NK-92 (cell line): Measurements from ENCODE around the gene ALAS2.
"Not testable (repeated sequence)": the region's sequence is repeated elsewhere in the genome, so short reads cannot be mapped to it uniquely, and the experiment has no call there.

ENCODE experiments used
- DNase-seq: peaks from one replicate; lab custom pipeline; 2025; ENCODE audit not compliant: unreplicated experiment; lab: John Stamatoyannopoulos, UW

ALAS2 gene

GRCh38 chrX:55006827-55007621 is 23.8 kb downstream of the ALAS2 start:
- DNase-seq, result no peak

- DNase-seq, result no peak
Measured at GRCh38 chrX:55005256-55005655, 25.5 kb downstream of the ALAS2 start.

GRCh38 chrX:55004231-55004630 is 26.5 kb downstream of the ALAS2 start:
- no peak for DNase-seq

GRCh38 chrX:54999717-55000598 is 30.8 kb downstream of the ALAS2 start, which contains the start of gene APEX2:
Gene APEX2, plus strand, starts transcription at chrX:55000363. Its CDS starts 60 bp downstream, at chrX:55000423.
- DNase-seq, result peak; percentile 11

DNA sequence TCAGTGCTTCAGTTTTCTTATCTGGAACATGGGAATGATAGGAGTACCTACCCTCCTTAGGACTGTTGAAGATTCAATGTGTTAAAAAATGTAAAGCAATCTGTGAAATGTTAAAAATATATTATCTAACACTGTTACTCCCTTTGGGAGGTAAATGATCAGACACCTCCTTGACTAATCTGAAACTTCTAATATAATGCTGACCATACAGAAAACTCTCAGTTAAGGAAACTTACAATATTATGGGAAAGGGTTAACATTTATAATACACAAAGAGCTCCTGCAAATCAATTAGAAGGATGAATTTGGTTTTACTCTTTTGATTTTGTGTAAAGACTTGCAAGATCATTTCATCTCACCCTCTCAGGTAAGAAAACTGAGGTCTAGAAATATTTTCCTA is 35.2 kb downstream of the ALAS2 start:
- DNase-seq, result no peak

DNA sequence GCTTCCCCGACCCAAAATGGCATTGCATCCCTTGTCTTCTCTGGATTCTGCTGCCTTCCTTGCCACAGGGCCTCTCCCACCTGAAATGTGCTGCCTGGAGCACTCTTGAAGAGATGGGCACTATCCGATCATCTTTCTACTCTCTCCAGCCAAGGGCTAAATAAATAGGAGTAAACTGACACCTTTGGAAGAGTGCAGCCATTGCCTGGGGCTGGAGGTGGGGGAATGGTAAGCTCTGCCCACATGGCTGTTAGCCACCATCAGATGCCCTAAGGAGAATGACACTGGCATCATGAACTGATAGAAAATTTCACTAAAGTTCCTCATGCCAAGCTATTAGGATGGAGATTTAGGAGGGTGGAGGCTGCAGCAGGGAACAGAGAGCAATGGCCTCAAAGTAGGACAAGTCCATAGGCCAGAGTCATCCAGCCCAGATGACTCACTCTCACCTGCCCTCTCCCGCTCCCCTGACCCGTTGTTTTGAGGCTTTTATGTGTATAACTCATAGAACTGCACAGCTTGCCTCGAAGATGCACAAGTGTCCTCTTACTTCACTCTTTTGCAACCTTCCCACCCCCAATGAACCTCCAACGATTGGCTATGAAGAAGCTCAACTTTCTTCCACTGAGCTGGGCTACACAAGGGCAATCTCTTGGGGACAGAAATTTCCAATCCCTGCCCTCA is 36.0 kb downstream of the ALAS2 start:
- DNase-seq, result no peak

- no peak for DNase-seq
Measured at GRCh38 chrX:54994099-54994498, 36.7 kb downstream of the ALAS2 start, which contains the start of gene PFKFB1. Gene PFKFB1, minus strand, starts transcription at chrX:54994188. Its CDS starts 181 bp downstream, at chrX:54994007.

DNA sequence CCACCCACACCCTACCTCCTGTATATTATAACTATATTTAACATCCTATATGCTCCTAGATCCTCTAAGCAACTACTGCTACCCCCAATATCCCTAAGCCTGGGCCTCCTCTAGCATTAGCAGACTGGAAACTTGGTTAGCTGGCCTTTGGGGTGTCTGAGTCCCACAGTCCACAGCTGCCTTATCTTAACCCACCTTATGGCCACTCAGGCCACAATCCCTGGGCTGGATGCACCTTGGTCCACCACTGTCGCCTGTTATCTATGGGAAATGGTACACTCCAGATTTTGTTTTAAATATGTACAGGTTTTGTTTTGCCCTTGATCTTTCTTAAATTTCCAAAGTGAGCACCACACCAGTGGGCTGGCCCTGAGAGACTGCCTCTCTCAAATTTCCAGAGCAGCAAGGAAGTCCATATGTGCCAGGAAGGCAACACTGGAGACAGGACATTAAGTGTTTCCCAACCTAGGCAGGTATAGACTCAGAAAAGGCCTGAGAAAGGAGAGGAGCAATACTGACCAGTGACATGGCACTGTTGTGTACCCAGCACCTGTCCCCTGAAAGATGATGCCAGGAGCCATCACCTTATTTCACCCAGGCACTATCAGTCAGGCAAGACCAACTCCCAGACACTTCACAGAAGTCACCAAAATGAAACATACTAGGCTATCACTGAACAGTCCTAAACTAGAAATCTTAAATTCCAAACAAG is 37.7 kb downstream of the ALAS2 start:
- DNase-seq, result no peak

DNA sequence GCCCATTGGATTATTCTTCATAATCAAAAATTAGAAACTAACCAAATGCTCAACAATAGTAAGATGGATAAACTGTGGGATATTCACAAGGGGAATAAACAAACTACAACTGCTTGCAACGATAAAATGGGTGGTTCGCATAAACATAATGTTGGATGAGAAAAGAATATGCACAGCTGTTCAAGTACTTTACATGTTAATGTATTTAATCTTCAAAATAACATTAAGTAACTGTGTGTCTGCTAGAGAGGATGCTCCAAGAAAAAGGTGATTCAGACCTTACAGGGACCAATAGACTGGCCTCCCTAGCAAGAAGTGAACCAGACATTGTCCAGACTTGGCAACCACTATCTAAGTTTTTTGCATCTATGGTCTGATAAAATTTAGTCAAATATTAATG is 39.1 kb downstream of the ALAS2 start:
- DNase-seq, result no peak

DNA sequence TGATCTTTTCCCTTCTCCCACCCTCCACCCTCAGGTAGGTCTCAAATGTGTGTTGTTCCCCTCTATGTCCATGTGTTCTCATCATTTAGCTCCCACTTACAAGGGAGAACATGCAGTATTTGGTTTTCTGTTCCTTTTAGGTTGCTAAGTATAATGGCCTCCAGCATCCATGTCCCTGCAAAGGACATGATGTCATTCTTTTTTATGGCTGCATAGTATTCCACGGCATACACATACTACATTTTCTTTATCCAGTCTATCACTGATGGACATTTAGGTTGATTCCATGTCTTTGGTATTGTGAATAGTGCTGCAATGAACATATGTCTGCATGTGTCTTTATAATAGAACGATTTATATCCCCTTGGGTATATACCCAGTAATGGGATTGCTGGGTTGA is 47.5 kb downstream of the ALAS2 start:
- DNase-seq, result not testable (repeated sequence)

DNA sequence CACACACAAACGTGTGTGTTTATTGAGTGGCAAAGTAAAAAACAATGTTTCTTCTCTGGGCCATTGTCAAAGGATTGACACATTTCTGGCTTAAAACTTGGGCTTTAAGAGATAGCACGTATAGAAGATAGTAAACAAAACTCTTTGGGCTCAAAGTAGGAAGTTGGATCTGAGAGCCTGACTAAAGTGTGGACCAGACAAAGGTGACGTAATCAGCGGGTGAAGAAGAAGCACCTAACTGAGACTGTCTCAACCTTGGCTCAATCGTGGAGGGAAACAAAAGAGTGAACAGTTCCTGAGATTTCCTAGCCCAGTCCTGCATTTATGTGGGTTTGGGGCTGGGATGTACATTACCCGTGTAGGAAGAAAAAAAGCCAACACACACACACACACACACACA is 50.4 kb downstream of the ALAS2 start:
- DNase-seq, result no peak

- no peak for DNase-seq
Measured at GRCh38 chrX:54979432-54979831, 51.3 kb downstream of the ALAS2 start.

DNA sequence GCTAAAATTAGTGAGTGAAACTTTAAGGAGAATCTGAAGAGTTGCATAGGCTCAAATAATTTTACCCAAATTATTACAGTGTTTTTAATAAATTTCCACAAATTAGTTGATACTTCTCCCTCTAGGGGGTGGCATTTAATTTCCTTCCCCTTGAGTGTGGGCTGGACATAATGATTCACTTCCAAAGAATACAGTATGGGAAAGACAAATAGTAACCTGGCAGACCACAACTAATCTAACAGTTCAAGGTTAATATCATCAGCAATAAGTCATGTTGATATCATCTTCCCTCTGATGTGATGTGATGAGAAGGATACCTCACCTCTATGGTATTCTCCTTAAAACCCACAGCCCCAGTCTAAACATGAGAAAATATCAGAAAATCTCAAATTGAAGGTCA is 52.3 kb downstream of the ALAS2 start:
- no peak for DNase-seq

DNA sequence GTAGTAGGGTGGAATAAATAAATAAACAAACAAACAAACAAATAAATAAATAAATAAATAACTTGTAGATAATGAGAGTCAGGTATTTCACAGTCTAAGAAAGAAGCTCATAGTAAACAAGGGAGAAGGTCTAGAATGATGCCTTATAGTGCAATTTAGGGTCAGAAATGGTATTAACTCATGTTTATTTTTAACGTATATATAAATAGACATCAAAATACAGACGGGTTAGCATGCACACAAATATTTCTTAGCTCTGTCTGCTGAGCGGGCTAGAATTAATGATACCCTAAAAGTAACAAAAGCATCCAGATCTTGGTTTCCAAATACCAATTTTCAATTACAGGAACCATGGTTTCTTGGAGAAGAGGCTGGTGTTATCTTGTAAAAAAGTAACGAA is 53.4 kb downstream of the ALAS2 start:
- DNase-seq, result no peak

GRCh38 chrX:54964766-54965497 is 65.8 kb downstream of the ALAS2 start:
- DNase-seq, result no peak

DNA sequence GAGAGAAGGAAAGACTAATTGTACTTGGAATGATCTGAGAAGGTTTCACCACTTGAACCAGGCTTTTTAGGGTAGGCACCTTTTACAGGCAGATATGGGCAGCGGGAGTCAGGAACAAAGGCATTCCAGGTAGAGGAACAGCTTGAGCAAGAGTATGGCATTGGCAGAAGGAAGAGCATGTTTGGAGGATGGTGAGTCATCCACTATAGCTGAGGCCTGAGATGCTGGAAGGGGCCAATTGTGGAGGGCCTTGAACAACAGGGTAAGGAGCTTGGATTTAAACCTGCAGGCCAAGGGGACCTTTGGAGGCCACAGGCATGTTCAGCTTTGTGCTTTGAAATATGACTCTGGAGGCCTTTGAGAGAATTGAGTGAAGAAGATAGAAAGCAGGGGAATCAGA is 69.0 kb downstream of the ALAS2 start:
- DNase-seq, result no peak
